GM12872 (cell line): Measurements from ENCODE around the gene DPH3.

Experiments
- TF ChIP-seq, protein P1 (sequence below): IDR thresholded peaks from 3 replicates; pipeline ENCODE4 v1.5.1; 2011; ENCODE audit warnings: low read depth, mild to moderate bottlenecking, low read length, moderate library complexity; ENCODE audit not compliant: insufficient read depth

DPH3 gene

GRCh38 chr3:16260046-16260445, 4.7 kb downstream of the DPH3 start:
- TF ChIP-seq, protein P1, sequence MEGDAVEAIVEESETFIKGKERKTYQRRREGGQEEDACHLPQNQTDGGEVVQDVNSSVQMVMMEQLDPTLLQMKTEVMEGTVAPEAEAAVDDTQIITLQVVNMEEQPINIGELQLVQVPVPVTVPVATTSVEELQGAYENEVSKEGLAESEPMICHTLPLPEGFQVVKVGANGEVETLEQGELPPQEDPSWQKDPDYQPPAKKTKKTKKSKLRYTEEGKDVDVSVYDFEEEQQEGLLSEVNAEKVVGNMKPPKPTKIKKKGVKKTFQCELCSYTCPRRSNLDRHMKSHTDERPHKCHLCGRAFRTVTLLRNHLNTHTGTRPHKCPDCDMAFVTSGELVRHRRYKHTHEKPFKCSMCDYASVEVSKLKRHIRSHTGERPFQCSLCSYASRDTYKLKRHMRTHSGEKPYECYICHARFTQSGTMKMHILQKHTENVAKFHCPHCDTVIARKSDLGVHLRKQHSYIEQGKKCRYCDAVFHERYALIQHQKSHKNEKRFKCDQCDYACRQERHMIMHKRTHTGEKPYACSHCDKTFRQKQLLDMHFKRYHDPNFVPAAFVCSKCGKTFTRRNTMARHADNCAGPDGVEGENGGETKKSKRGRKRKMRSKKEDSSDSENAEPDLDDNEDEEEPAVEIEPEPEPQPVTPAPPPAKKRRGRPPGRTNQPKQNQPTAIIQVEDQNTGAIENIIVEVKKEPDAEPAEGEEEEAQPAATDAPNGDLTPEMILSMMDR, result no peak

- TF ChIP-seq, protein P1, result no peak
These were observed 5.9 kb downstream of the DPH3 start for GRCh38 chr3:16258866-16259265.

DNA sequence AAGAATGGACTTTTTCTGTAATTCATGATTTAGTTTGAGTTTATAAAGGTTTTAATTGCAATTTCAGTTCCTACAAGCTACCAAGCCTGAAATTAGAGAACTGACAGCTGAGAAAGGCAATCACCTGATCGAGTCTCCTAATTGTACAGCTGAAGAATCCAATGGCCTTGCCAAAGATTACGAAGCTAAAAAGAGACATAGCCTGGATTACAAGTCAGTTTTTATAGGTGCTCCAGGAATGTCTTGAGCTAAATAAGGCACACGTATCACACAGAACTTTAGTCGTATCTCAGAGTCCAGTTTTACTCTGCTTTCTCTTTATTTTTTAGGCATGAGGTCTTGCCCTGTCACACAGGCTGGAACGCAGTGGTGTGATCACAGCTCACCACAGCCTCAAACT, 6.6 kb downstream of the DPH3 start:
- TF ChIP-seq, protein P1, result no peak

DNA sequence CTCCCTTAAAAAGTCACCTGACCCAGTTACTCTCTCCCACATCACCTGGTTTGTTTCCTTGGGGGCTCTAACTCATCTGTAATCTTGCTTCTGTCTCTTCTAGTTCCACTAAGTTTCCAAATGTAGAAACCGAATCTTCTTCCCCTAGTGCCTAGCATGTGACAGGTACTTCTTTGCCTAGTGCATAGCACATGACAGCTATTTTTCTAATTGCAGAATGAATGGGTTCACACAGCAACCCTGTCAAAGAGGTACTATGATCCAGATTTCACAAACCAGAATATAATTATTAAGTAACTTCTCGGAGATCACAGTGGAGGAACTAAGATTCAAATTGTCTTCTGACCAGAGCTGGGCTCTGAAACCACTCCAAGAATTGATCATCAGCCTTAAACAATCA, 7.4 kb downstream of the DPH3 start:
- TF ChIP-seq, protein P1, result no peak

GRCh38 chr3:16255726-16256125, 9.0 kb downstream of the DPH3 start:
- TF ChIP-seq, protein P1, result no peak

DNA sequence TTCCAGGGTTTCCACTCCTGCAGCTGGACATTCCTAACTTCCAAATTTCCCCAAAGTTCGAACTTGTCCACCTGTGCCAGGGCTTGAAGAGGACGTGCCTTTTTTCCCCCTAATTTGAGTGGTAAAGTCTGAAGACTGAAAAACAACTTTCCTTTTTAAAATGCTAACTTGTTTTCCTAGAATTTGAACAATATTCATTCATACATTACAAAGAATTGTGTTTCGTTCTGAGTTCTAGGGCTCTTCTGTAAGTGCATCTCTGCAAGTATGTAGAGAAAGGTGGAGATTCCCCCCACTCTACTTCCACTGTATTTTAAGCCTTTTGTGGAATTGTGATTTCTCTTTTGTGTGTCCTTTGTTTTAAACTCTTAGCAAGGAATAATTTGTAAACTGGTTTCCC, 9.4 kb downstream of the DPH3 start:
- TF ChIP-seq, protein P1, result no peak

DNA sequence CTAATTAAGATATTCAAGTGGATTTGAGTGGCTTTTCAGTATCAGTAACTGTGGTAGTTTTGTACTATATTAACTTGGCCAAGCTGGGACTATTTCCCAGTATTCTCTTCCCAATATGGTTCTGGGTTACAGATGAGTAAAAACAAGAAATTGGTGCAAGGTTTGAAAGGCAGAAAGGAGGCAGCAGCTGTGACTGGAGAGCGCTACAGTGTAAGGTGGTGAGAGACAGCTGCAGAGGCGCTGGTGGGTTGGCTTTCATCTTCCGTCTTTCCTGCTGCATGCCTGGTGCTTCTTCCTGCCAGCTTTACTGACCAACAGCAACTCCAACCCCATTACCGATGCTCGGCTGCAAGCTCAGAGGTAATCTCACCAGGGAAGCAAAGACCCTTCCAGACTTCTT, 9.8 kb downstream of the DPH3 start:
- TF ChIP-seq, protein P1, result no peak

GRCh38 chr3:16253601-16254000, 11.1 kb downstream of the DPH3 start:
- TF ChIP-seq, protein P1, result no peak
